Daoy (cell line): ENCODE results near the gene PPP6C. TPM values are rescaled to one million over a fixed set of nuclear protein-coding genes. Genes with fewer than 3 reads are reported as not detected.
A peak's percentile ranks its signal among the peaks of the same experiment; 100 is the strongest.
"Not testable (repeated sequence)": the region's sequence is repeated elsewhere in the genome, so short reads cannot be mapped to it uniquely, and the experiment has no call there.

Source experiments
- DNase-seq: peaks from one replicate; pipeline ENCODE4 v3.0.0-alpha.2; 2015; ENCODE audit warnings: low read depth
- total RNA-seq: library from RNA; depleted of rRNA; stranded (reverse); fragments of >200 nt; shearing (Covaris generic); gene quantifications from 2 replicates; pipeline ENCODE4 v1.2.3, GENCODE V29; 2014

Gene PPP6C
- total RNA-seq, 1 experiment from 2014 or later, result 59.9 TPM

DNA sequence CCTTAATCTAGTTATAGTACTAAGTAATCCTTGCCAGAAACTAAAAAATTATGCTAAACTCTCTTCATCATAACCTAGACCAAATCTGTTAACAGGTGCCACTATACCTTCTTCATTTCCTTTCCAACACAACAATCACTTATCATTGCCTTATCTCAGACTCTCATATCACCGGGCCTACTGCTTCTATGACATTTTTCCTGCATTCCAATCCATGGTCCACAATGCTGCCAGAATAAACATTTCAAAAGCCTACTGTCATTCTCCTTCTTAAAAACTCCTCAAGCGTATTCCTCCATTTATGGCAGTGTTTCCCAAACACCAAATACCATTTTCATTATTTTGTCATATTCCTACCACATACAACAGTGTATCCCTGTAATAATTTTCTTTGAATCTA is 6.5 kb downstream of the PPP6C start:
- DNase-seq, result no peak

DNA sequence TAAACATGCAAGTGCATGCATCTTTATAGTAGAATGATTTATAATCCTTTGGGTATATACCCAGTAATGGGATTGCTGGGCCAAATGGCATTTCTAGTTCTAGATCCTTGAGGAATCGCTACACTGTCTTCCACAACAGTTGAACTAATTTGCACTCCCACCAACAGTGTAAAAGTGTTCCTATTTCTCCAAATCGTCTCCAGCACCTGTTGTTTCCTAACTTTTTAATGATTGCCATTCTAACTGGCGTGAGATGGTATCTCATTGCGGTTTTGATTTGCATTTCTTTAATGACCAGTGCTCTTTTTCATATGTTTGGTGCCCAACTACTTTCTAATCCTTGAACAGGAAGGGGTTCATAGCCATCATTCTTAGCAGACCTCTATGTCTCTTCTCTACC is 7.8 kb downstream of the PPP6C start:
- DNase-seq, result not testable (repeated sequence)

DNA sequence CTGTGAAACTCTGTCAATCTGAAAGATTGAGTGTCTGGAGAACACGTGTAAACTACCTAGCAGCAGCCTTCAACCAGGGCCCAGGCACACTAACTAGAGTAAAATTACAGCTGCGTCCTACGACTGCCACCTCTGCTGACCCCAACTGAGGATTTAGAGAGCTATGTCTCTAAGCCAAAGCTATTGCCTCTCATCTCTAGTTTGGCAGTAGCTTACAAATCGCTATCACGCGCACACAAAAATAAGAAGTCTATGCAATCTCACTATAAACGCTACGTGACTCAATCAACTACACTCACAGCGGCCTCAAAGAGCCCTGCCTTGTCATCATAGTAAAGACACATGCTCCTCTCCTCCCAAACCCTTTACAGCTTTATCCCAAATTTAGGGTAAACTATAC is 8.7 kb downstream of the PPP6C start:
- DNase-seq, result no peak

DNA sequence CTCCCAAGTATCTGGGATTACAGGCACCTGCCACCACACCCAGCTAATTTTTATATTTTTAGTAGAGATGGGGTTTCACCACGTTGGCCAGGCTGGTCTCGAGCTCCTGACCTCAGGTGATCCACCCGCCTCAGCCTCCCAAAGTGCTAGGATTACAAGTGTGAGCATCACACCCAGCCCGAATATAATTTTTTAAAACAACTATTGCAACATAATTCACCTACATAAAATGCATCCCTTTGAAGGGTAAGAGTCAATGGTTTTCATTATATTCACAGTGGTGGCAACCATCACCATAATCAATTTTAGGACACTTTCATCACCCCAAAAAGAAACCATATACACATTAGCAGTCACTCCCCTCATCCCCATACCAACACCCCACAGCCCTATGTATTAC is 9.8 kb downstream of the PPP6C start:
- not testable (repeated sequence) for DNase-seq

DNA sequence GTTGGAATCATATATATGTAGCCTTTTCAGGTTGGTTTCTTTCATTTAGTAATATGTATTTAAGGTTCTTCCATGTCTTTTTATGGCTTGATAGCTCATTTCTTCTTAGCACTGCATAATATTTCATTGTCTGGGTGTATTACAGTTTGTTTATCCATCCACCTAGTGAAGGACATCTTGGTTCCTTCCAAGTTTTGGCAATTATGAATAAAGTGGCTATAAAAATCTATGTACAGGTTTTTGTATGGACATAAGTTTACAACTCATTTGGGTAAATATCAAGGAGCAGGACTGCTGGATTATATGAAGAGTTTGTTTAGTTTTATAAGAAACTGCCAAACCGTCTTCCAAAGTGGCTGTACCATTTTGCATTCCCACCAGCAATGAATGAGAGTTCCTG is 11.7 kb downstream of the PPP6C start:
- DNase-seq, result no peak

DNA sequence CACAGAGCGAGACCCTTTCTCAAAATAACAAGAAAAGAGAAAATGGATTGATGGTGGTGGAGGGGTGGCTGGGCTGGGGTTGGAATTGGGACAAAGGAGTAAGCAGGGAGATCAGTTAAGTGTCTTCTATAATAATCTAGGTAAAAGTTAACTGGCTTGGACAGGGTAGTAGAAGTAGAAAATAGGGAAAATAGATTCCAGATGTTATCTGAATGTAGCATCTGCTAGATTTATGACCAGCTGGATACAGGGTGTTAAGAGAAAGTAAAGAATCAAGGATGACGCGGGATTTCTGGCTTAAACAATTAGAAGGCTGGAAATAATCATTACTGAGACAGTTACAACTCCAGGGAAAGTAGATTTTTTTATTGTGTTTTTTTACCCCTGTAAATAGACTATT is 13.0 kb downstream of the PPP6C start:
- DNase-seq, result no peak

DNA sequence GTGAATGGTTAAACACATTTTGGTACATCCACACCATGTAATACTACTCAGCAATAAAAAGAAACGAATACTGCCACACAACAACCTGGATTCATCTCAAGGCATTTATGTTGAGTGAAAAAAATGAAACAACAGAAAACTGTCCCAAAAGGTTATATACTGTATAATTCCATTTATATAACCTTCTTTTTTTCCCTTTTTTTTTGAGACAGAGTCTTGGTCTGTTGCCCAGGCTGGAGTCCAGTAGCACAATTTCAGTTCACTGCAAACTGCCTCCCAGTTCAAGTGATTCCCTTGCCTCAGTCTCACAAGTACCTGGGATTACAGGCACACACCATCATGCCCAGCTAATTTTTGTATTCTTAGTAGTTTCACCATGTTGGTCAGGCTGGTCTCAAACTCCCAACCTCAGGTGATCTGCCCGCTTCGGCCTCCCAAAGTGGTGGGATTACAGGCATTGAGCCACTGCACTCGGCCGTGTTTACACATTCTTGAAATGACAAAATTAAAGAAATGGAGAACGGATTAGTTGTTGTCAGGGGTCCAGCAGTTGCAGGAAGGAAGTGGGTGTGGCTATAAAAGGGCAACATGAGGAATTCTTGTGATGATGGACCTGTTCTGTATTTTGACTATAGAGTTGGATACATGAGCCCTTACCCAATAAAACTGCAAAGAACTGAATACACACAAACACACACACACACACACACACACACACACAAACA is 17.4 kb downstream of the PPP6C start:
- no peak for DNase-seq

DNA sequence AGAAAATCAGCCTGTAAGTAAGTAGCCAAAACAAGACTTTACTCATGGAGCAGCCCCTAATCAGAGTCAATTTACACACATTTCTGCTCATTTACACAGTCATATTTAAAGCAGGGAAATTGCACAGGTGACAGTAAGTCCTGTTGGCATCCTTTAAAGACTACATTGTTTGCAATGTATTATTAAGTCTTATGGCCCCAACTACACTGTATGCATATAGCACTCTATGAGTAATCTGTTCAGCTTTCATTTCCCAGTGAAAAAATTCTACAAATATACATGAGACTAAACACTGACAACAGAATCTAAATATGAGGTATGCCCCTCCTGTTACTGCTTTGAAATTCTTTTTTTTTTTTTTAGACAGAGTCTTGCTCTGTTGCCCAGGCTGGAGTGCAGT is 19.7 kb downstream of the PPP6C start:
- DNase-seq, result no peak

DNA sequence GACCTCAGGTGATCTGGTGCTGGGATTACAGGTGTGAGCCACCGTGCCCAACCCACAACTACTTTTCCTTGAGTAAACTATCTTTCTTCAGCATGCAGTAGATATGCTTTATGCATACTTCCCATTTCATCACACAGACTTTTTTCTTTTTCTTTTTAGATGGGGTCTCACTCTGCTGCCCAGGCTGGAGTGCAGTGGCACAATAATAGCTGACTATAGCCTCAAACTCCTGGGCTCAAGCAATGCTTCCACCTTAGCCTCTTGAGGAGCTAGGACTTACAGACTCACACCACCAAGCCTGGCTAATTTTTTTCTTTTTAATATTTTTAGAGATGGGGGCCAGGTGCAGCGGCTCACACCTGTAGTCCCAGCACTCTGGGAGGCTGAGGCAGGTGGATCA is 22.8 kb downstream of the PPP6C start:
- no peak for DNase-seq

DNA sequence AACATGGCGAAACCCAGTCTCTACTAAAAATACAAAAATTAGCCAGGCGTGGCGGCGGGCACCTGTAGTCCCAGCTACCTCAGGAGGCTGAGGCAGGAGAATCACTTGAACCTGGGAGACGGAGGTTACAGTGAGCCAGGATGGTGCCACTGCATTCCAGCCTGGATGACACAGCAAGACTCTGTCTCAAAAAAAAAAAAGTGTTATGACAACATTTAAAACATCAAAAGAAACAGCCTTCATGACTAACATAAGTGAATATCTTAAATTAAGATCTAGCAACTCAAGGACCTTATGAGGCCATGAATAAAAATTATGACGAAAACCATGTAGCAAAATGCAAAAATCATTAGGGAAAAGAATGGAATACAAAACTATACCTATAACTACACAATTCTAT is 26.7 kb downstream of the PPP6C start:
- peak; percentile 16 for DNase-seq

DNA sequence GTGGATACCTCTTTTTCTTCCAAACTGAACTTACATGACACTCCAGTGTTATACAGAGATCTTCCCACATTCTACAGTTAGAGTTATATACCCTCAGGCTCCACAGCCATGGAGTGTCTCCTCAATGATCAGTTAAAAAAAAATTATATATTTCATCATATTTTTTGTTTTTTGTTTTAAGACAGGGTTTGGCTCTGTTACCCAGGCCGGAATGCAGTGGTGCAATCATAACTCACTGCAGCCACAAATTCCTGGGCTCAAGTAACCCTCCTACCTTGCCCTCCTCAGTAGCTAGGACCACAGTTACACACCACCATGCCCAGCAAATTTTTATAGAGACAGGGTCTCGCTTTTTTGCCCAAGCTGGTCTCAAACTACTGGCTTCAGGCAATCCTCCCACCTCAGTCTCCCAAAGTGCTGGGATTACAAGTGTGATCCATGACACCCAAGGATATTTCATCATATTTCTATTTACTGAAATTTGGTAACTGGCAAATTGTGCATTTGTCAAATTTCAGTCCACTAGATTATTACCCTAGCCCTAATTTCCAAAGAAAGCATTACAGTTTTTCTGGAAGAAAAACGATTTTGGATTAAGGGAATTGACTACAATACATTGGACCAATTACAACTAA is 28.2 kb downstream of the PPP6C start:
- DNase-seq, result no peak

DNA sequence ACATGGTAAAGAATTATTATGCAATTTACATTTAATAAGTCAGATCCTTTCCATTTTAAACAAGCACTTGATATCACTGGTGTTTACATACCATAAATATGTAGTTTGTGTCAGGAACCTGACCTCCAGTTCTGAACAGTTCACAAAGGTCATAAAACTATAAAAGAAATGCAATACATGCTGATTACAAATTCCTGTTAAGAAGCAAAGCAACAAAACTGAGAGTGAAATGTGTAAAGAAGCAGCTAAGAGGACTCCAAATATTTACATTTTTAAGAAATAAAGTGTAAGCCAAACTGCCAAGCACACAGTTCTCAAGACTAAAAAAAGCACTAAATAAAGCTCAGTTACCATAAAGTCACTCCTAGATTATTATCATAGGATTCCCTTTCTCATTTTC is 28.9 kb downstream of the PPP6C start:
- DNase-seq, result no peak

DNA sequence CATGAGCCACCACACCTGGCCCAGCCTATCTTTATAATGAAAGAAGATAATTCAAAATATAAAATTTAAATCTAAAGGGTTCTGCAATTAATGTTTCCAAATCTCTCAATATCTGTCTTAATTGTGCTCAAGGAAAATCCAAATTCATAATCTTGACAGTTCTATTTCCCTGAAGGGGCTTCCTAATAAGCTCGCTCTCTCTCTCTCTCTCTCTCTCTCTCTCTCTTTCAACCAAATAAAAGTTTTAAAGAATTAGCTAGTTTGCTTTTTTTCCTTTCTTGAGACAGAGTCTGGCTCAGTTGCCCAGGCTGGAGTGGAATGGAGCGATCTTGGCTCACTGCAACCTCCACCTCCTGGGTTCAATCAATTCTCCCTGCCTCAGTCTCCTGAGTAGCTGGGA is 33.1 kb downstream of the PPP6C start:
- DNase-seq, result no peak

DNA sequence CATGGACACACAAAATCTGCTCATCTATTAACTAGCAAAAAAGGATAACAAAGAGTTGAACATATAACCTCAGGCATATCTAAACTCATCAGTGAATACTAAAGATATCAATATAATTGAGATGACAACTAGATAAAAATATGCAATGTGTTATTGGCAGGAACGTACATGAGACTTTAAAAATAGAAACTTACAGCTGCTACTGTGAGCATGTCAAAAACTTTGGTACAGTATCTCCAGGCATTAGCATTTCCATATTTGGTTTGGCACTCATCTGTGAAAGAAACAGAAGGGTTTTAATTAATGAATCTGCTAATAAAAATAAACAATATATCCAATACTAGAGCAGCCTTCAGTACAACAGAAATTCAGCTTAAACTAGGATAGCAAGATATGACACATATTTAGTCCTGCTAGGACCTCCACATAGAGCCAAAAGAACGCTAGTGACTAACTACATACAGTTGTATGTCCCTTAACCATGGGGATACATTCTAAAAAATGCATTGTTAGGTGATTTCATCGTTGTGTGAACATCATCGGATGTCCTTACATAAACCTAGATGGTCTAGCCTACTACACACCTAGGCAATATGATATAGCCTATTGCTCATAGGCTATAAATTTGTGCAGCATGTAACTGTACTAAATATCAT is 35.8 kb downstream of the PPP6C start:
- DNase-seq, result no peak

DNA sequence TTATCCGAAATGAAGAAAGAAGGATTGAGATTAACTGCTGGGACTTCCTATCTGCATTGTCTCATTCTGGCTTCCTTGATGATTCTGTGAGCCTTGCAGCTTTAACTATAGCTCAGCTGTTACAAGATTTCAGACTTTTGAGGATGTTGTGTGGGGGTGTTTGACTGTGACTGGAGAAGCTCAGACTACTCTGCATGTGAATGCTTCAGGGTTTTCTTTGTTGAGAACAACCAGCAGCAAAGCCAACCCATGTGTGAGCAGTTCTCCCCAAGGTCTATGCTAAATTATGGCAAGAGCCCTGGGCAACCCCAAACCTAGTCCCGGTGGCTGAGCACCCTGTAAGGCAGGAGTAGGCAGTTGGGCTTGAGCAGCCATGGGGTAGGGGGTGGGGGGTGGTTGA is 37.9 kb downstream of the PPP6C start:
- DNase-seq, result no peak

DNA sequence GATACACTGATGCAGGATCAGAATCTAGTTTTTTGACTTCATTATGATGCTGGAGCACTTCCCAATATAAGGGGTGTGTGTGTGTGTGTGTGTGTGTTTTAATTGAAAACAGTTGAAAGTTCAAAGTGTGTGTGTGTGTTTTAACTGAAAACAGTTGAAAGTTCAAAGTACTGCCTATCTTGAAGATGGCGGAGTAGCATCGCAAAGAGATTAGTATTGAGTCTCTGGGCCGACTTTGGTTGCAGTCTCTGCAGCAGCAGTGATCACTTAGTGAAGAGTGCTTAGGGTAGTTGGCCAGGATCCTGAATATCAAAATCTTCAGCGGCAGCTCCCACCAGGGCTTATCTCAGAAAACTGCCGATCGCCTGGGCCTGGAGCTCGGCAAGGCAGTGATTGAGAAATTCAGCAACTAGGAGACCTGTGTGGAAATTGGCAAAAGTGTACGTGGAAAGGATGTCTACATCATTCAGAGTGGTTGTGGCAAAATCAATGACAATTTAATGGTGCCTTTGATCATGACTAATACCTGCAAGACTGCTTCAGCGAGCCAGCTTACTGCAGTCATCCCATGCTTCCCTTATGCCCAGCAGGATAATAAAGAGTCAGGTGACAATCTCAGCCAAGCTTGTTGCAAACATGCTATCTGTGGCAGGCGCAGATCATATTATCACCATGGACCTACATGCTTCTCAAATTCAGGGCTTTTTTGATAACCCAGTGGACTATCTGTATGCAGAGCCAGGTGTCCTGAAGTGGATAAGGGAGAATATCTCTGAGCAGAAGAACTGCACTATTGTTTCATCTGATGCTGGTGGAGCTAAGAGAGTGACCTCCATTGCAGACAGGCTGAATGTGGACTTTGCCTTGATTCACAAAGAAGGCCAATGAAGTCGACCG is 39.0 kb downstream of the PPP6C start:
- no peak for DNase-seq

DNA sequence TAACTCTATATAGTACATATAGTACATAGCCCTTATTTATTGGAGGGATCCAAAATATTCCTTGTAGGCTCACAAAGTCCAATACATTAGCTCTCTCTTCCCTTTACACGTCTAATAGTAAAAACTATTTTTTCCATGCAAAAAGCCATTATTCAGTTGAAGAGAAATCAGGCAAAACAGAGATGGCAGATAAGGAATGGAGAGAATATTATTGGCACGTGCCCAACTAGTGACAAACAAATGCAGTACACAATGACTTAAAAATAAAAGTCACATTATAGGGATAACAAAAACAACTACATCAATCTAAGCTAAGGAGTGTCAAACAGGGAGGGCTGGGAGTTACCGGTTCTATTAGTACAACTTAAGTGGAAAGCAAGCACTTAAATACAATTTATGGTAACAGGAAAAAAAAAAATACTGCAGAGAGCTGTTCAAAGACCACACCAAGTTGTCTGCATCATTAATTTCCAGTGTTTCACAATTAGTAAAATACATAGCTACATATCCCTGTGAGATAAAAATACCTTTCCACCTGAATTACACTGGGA is 42.1 kb downstream of the PPP6C start:
- DNase-seq, result no peak

DNA sequence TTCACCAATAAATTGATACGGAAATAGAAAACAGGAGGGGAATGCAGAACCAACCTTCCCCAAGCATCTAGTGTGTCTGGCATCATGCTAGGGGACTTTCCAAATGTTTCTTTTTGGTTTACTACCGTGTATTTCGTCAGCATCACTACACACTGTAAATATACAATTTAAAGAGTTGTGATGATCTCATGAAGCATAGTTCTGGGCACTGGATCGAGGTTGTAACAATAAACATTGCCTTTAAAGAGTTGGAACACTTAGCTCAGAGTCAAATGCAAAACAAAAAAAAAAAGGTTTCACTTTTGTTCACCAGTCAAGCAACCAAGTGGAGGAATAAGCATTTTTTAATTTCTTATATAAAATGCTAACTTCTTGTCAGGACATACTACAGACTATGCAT is 43.4 kb downstream of the PPP6C start:
- peak; percentile 35 for DNase-seq

DNA sequence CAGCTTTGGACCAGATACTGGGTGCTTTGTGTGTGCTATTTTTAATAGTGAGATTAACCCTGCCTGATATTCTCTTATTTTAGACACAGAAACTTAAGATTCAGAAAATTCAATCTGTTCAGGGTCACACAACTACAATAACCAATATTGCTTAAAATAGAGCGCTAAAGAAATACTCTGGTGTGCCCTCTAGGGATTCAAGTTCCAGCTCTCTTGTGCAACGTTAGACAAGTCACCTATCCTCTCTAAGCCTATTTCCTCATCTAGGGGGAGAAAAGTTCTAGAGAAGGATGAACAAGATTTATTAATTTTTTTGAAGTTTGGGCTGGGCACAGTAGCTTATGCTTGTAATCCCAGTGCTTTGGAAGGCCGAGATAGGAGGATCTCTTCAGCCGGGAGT is 44.2 kb downstream of the PPP6C start:
- DNase-seq, result no peak

DNA sequence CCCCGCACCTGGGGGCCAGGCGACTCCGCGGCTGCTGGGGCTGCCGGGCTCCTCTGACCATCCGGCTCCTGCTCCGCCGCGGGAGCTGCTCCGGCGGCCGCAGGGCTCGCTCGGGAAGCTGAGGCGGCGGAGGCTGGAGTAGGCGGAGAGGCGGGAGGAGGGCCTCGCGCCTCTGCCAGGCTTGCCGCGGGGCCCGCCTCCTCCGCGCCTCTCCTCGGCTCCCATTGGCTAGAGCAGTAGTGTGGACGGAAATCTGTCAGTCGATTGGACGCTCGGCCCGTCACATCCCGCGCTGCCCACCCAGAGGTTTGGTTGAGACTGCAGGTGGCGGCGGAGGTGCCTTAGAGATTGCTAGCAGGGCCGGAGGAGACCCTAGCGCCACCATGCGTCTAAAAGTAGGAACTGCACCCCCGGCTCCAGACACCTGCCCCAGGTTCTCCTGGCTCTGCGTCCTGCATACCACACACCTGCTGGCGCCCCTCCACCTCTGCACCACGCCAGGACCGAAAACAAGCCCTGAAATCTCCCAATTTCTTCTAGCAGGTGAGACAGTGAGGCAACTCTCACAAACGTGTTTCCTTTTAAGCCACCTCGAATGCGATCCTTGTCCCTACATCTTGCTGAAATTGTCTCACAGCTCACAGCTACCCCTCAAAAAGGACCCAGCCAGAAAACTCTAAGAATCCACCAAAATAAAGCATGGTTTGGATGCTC is 46.1 kb downstream of the PPP6C start, which contains the start of gene SCAI:
SCAI (minus strand) TSS at position 152 of the 714 bp plus-strand sequence; CDS start at position 61, 91 bp downstream.
- peak; percentile 100 for DNase-seq
